ENCODE measurements around the gene XPO5.
A peak's percentile ranks its signal among the peaks of the same experiment; 100 is the strongest.

Gene XPO5

GRCh38 chr6:43516697-43517504 lies 58.9 kb downstream of the XPO5 start, which contains the start of the genes POLR1C and YIPF3:
Gene POLR1C (plus strand): TSS chr6:43517089. CDS start chr6:43517110, 21 bp downstream.
Gene YIPF3 (minus strand): TSS chr6:43516926. CDS start chr6:43516807, 119 bp downstream.
- Histone ChIP-seq H3K36me3 (ENCODE audit: insufficient read depth, low read length) (peaks cover 67% of the 10 kb centered on the region), H3K27me3 (ENCODE audit: insufficient read depth, low read length) (no peaks in the 10 kb centered on the region), H3K27ac (ENCODE audit: low read depth, low read length) (peak within 1 kb of the TSS; percentile 49), H3K9me3 (ENCODE audit: insufficient read depth, low read depth, low read length) (no peaks in the 10 kb centered on the region), H3K9ac (ENCODE audit: low read depth, low read length) (peak within 1 kb of the TSS; percentile 97), H3K4me3 (ENCODE audit: low read length) (peak within 1 kb of the TSS; percentile 97), H3K4me1 (ENCODE audit: insufficient read depth, low read length) (peaks cover 14% of the 10 kb centered on the region)
- WGBS = under 1% methylated on average over 57 of the region's 57 CpGs

- Histone ChIP-seq H3K9me3 (ENCODE audit: insufficient read depth, low read depth, low read length) (no peaks in the 10 kb centered on the region), H3K4me3 (ENCODE audit: low read length) (peak overlapping the region; percentile 97), H3K36me3 (ENCODE audit: insufficient read depth, low read length) (peaks cover 67% of the 10 kb centered on the region), H3K27me3 (ENCODE audit: insufficient read depth, low read length) (no peaks in the 10 kb centered on the region), H3K27ac (ENCODE audit: low read depth, low read length) (peak overlapping the region; percentile 49), H3K9ac (ENCODE audit: low read depth, low read length) (peak overlapping the region; percentile 97), H3K4me1 (ENCODE audit: insufficient read depth, low read length) (peaks cover 14% of the 10 kb centered on the region)
- 3% methylated on average over 10 of the region's 10 CpGs for WGBS
These were observed 59.5 kb downstream of the XPO5 start for GRCh38 chr6:43516367-43516696.

GRCh38 chr6:43515808-43516207 lies 60.0 kb downstream of the XPO5 start:
- no peak overlapping the region for H3K27ac ChIP-seq (ENCODE audit: low read depth, low read length)
- H3K27me3 ChIP-seq (ENCODE audit: insufficient read depth, low read length) = no peaks in the 10 kb centered on the region
- whole genome bisulfite sequencing = 90% methylated on average over 9 of the region's 9 CpGs
- H3K9ac ChIP-seq (ENCODE audit: low read depth, low read length) = peak overlapping the region; percentile 97
- peak overlapping the region; percentile 97 for H3K4me3 ChIP-seq (ENCODE audit: low read length)
- H3K36me3 ChIP-seq (ENCODE audit: insufficient read depth, low read length) = peaks cover 63% of the 10 kb centered on the region
- no peaks in the 10 kb centered on the region for H3K9me3 ChIP-seq (ENCODE audit: insufficient read depth, low read depth, low read length)
- H3K4me1 ChIP-seq (ENCODE audit: insufficient read depth, low read length) = peaks cover 14% of the 10 kb centered on the region

- WGBS = 96% methylated on average over 10 of the region's 11 CpGs
- H3K27me3 ChIP-seq (ENCODE audit: insufficient read depth, low read length) = peaks cover 29% of the 10 kb centered on the region
- no peak overlapping the region for H3K4me3 ChIP-seq (ENCODE audit: low read length)
- no peaks in the 10 kb centered on the region for H3K9me3 ChIP-seq (ENCODE audit: insufficient read depth, low read depth, low read length)
- H3K27ac ChIP-seq (ENCODE audit: low read depth, low read length) = no peak overlapping the region; the same call in 1 of the 2 replicates
- H3K4me1 ChIP-seq (ENCODE audit: insufficient read depth, low read length) = peaks cover 7% of the 10 kb centered on the region
- H3K36me3 ChIP-seq (ENCODE audit: insufficient read depth, low read length) = peaks cover 43% of the 10 kb centered on the region
- H3K9ac ChIP-seq (ENCODE audit: low read depth, low read length) = no peak overlapping the region
These were observed 63.9 kb downstream of the XPO5 start for GRCh38 chr6:43511824-43512415.

GRCh38 chr6:43510827-43511163 lies 65.0 kb downstream of the XPO5 start:
- Histone ChIP-seq H3K36me3 (ENCODE audit: insufficient read depth, low read length) (peaks cover 45% of the 10 kb centered on the region), H3K27ac (ENCODE audit: low read depth, low read length) (no peak overlapping the region), H3K9ac (ENCODE audit: low read depth, low read length) (no peak overlapping the region), H3K4me1 (ENCODE audit: insufficient read depth, low read length) (peaks cover 4% of the 10 kb centered on the region), H3K4me3 (ENCODE audit: low read length) (peak overlapping the region; percentile 72), H3K9me3 (ENCODE audit: insufficient read depth, low read depth, low read length) (no peaks in the 10 kb centered on the region), H3K27me3 (ENCODE audit: insufficient read depth, low read length) (peaks cover 29% of the 10 kb centered on the region)
- 89% methylated on average over 10 of the region's 10 CpGs for WGBS

DNA sequence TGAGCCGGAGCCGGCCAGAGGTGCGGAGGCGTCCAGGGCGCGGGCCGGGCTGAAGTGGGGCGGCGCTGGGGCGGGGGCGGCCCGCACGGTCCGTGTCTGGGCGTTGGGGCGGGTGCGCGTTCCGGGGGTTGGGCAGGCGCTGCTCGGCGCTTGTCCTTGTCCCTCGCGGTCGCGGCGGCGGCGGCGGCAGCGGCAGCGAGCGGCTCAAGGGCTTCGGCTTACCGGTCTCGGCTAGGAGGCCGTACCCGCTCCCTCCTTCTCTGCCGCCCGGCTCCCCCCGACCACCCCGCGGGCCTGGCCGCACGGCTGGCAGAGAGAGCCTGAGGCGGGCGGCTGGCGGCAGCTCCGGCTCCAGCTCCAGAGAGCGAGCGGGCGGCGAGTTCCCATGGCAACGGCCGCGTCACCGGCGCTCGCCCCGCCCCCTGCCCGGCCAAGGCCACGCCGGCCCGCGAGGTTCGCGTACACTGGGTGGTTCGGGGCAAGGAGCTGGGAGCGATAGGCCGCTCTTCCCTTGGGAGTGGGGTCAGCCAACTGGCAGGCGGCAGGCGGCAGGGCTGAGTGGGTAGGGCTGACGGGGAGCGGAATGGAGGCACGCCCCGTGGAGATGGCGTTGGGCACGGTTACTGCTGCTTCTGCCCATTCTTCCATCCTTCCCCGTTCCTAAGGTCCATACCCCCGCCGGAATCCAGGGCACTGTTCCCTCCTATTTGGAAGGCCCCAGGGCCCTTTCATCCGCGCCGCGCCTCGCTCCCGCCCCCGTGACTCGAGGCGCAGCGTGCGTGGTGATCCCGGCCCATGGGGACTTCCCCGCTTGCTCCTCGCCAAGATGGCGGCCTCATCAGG lies 65.6 kb downstream of the XPO5 start, which contains the start of gene LRRC73:
LRRC73 (minus strand) TSS at position 363 of the 843 bp plus-strand sequence. CDS start 561 bp downstream, outside the sequence.
- Histone ChIP-seq H3K27me3 (ENCODE audit: insufficient read depth, low read length) (peaks cover 29% of the 10 kb centered on the region), H3K36me3 (ENCODE audit: insufficient read depth, low read length) (peaks cover 45% of the 10 kb centered on the region), H3K4me1 (ENCODE audit: insufficient read depth, low read length) (no peaks in the 10 kb centered on the region; the same call in 1 of the 2 replicates), H3K9ac (ENCODE audit: low read depth, low read length) (peak within 1 kb of the TSS; percentile 64), H3K4me3 (ENCODE audit: low read length) (peak within 1 kb of the TSS; percentile 72), H3K27ac (ENCODE audit: low read depth, low read length) (no peak within 1 kb of the TSS), H3K9me3 (ENCODE audit: insufficient read depth, low read depth, low read length) (no peaks in the 10 kb centered on the region)
- WGBS = 9% methylated on average over 96 of the region's 96 CpGs

- Histone ChIP-seq H3K4me3 (ENCODE audit: low read length) (peak overlapping the region; percentile 72), H3K4me1 (ENCODE audit: insufficient read depth, low read length) (no peaks in the 10 kb centered on the region; the same call in 1 of the 2 replicates), H3K9ac (ENCODE audit: low read depth, low read length) (no peak overlapping the region), H3K36me3 (ENCODE audit: insufficient read depth, low read length) (peaks cover 45% of the 10 kb centered on the region), H3K9me3 (ENCODE audit: insufficient read depth, low read depth, low read length) (no peaks in the 10 kb centered on the region), H3K27ac (ENCODE audit: low read depth, low read length) (no peak overlapping the region), H3K27me3 (ENCODE audit: insufficient read depth, low read length) (peaks cover 29% of the 10 kb centered on the region)
- 12% methylated on average over 69 of the region's 69 CpGs for WGBS
These were observed 66.5 kb downstream of the XPO5 start for GRCh38 chr6:43509142-43509983.

DNA sequence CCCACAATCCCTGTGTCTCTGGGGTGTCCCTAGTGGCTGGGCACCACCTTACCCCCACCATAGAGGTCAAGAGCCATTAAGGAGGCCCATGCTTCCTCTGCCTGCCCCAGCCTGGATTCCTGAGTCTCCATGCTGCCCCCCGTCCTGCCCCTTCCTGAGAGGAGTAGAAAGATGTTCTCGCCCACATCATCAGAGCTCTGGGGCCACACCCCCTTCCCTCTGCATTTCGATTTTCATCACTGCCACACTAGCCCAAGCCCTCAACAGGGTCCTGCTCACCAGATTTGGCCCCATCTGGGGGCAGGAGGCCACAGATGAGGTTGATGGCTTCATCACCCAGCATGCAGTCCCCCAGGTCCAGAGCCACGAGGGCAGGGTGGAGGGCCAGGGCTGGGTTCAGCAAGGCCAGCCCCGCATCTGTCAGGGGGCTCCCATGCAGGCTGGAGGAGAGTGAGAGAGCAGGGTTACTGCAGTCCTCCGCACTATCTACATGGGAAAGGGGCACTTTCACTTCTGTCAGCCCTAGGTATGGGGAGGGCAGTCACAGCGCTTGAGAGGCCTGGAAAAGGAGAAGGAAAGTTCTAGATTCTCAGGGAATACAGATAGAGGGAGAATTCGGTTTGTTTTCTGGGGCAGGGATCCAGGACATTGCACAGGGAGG lies 67.2 kb downstream of the XPO5 start:
- H3K9ac ChIP-seq (ENCODE audit: low read depth, low read length) = no peak overlapping the region
- no peaks in the 10 kb centered on the region; the same call in 1 of the 2 replicates for H3K4me1 ChIP-seq (ENCODE audit: insufficient read depth, low read length)
- no peak overlapping the region for H3K4me3 ChIP-seq (ENCODE audit: low read length)
- H3K36me3 ChIP-seq (ENCODE audit: insufficient read depth, low read length) = peaks cover 45% of the 10 kb centered on the region
- peaks cover 29% of the 10 kb centered on the region for H3K27me3 ChIP-seq (ENCODE audit: insufficient read depth, low read length)
- 77% methylated on average over 8 of the region's 8 CpGs for WGBS
- H3K9me3 ChIP-seq (ENCODE audit: insufficient read depth, low read depth, low read length) = no peaks in the 10 kb centered on the region
- no peak overlapping the region for H3K27ac ChIP-seq (ENCODE audit: low read depth, low read length)

DNA sequence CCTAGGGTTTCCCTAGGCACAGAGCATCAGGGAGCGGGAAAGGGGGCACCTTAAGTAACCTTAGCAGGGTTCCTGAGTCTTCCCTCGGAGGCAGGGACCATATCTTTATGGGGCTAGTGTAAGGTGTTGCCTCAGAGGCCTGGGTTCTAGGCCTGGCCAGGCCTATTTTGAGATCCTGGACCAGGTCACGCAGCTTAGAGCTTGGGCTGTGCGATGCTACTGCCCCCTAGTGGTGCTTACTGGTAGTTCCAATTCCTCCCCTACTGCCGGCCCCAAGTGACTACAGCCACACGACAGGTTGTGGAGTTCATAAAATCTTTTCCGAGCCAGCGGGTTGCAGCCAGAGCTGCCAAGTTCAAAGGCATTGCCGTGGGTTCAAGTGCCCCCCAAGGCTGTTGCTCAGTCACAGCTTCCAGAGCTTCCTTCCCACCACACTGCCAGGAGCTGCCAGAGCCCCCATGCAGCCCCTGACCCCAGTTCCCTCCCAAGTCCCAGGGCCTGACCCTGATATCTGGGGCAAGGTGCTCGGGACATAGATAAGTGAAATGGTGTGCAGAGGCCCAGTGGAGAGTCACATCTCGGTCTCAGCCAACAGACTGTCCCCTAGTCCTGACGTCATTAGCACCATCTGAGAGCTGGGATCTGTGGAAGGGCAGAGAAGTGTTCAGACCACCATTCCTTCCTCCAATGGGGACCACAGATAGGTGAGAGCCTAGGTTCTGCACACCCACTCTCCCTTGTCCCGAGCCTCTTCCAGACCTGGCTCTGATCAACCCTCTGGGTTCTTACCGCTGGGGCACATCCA lies 69.0 kb downstream of the XPO5 start:
- Histone ChIP-seq H3K4me3 (ENCODE audit: low read length) (no peak overlapping the region), H3K9me3 (ENCODE audit: insufficient read depth, low read depth, low read length) (no peaks in the 10 kb centered on the region), H3K36me3 (ENCODE audit: insufficient read depth, low read length) (peaks cover 45% of the 10 kb centered on the region), H3K27me3 (ENCODE audit: insufficient read depth, low read length) (peaks cover 29% of the 10 kb centered on the region), H3K9ac (ENCODE audit: low read depth, low read length) (no peak overlapping the region), H3K4me1 (ENCODE audit: insufficient read depth, low read length) (no peaks in the 10 kb centered on the region; the same call in 1 of the 2 replicates), H3K27ac (ENCODE audit: low read depth, low read length) (no peak overlapping the region)
- WGBS = 40% methylated on average over 14 of the region's 14 CpGs
